SU-DHL-6 (cell line): Measurements from ENCODE around the gene PHYHD1.
"Not testable (repeated sequence)": the region's sequence is repeated elsewhere in the genome, so short reads cannot be mapped to it uniquely, and the experiment has no call there.

Source experiments
- CTCF ChIP-seq: fragments of 200-600 bp; sonication (generic); IDR thresholded peaks from one replicate; pipeline ENCODE4 v1.5.1; 2017; ENCODE audit warnings: antibody characterized with exemption, mild to moderate bottlenecking, low read length, moderate library complexity; ENCODE audit not compliant: insufficient read depth, poor library complexity, severe bottlenecking
- EZH2phosphoT487 ChIP-seq: fragments of 200-600 bp; sonication (generic), shearing (Covaris generic); conservative IDR thresholded peaks from 2 replicates; pipeline ENCODE4 v1.6.1; 2018; ENCODE audit warnings: mild to moderate bottlenecking, antibody characterized with exemption, low read length, moderate library complexity, mixed read lengths

- not testable (repeated sequence) for TF ChIP-seq CTCF, EZH2phosphoT487
These were observed 24.2 kb downstream of the PHYHD1 start for GRCh38 chr9:128944966-128945365.
